WTC11 (cell line): Measurements from ENCODE around the gene MESP1. TPM values are rescaled to one million over a fixed set of nuclear protein-coding genes. Genes with fewer than 3 reads are reported as not detected.
A peak's percentile ranks its signal among the peaks of the same experiment; 100 is the strongest.

Source experiments
- ATAC-seq: fragments of 200-7000 bp; cut with Tn5 transposase; 2 replicates; pipeline ENCODE4 v1.10.0; 2021; ENCODE audit warnings: mild to moderate bottlenecking, moderate library complexity
- CTCF ChIA-PET: fragments of 300-600 bp; sonication (Branson Sonifier 250); formaldehyde crosslinking; loops from one replicate; lab custom pipeline; 2021; ENCODE audit warnings: antibody characterized with exemption; lab: Charles Lee
- POLR2A ChIA-PET: fragments of 350-600 bp; sonication (Branson Sonifier 250); formaldehyde crosslinking; loops from one replicate; lab custom pipeline; 2021; ENCODE audit warnings: antibody characterized with exemption; lab: Charles Lee
- DNase-seq: peaks from one replicate; pipeline ENCODE4 v3.0.0; 2021; ENCODE audit warnings: low spot score
- H3K27ac Mint-ChIP-seq: 2 replicates; pipeline ENCODE4 v1.8.0; 2021; ENCODE audit warnings: mixed read lengths
- H3K27me3 Mint-ChIP-seq: 2 replicates; pipeline ENCODE4 v1.8.0; 2021; ENCODE audit warnings: low read depth, mild to moderate bottlenecking, moderate library complexity, mixed read lengths
- H3K36me3 Mint-ChIP-seq: 2 replicates; pipeline ENCODE4 v1.8.0; 2021; ENCODE audit warnings: mixed read lengths
- H3K4me1 Mint-ChIP-seq: 2 replicates; pipeline ENCODE4 v1.8.0; 2022; ENCODE audit warnings: mixed read lengths
- H3K4me3 Mint-ChIP-seq: 2 replicates; pipeline ENCODE4 v1.8.0; 2021; ENCODE audit warnings: mild to moderate bottlenecking, moderate library complexity, mixed read lengths
- H3K9me3 Mint-ChIP-seq: 2 replicates; pipeline ENCODE4 v1.8.0; 2021; ENCODE audit warnings: mixed read lengths
- HMGA2 ChIP-seq: fragments of 250-450 bp; sonication (Bioruptor Pico); IDR thresholded peaks from 2 replicates; pipeline ENCODE4 v1.4.0; 2021; ENCODE audit warnings: mild to moderate bottlenecking, moderate library complexity
- HMGXB4 ChIP-seq: sonication (generic); formaldehyde crosslinking; IDR thresholded peaks from 2 replicates; pipeline ENCODE4 v1.8.1; 2023; ENCODE audit warnings: mild to moderate bottlenecking, moderate library complexity, missing genetic modification reagents
- IRF2 ChIP-seq: sonication (generic); formaldehyde crosslinking; IDR thresholded peaks from 2 replicates; pipeline ENCODE4 v1.8.0; 2022; ENCODE audit warnings: low read depth, missing genetic modification reagents, borderline replicate concordance
- MXD4 ChIP-seq: fragments of 250-450 bp; sonication (Bioruptor Pico); IDR thresholded peaks from 2 replicates; pipeline ENCODE4 v1.8.0; 2021; ENCODE audit warnings: mild to moderate bottlenecking, moderate library complexity, borderline replicate concordance
- SMAD3 ChIP-seq: sonication (generic); formaldehyde crosslinking; IDR thresholded peaks from 2 replicates; pipeline ENCODE4 v1.8.0; 2022; ENCODE audit warnings: missing genetic modification reagents, mild to moderate bottlenecking, borderline replicate concordance
- TP53 ChIP-seq: sonication (generic); formaldehyde crosslinking; IDR thresholded peaks from 2 replicates; pipeline ENCODE4 v1.8.1; 2023; ENCODE audit warnings: mild to moderate bottlenecking, missing genetic modification reagents
- USF1 ChIP-seq: sonication (generic); formaldehyde crosslinking; IDR thresholded peaks from 2 replicates; pipeline ENCODE4 v1.8.0; 2022; ENCODE audit warnings: mild to moderate bottlenecking, missing genetic modification reagents
- USF2 ChIP-seq: sonication (generic); formaldehyde crosslinking; IDR thresholded peaks from 2 replicates; pipeline ENCODE4 v1.8.1; 2023; ENCODE audit warnings: mild to moderate bottlenecking, missing genetic modification reagents, moderate library complexity
- ZNF317 ChIP-seq: sonication (generic); formaldehyde crosslinking; IDR thresholded peaks from 2 replicates; pipeline ENCODE4 v1.8.1; 2023; ENCODE audit warnings: low read depth, mild to moderate bottlenecking, moderate library complexity, missing genetic modification reagents, borderline replicate concordance
- total RNA-seq: library from RNA; stranded (reverse); gene quantifications from 3 replicates; pipeline ENCODE4 v1.2.3, GENCODE V29; 2021
- TF ChIP-seq, protein P1 (sequence below): sonication (generic); formaldehyde crosslinking; IDR thresholded peaks from 2 replicates; pipeline ENCODE4 v1.8.1; 2022; ENCODE audit warnings: mild to moderate bottlenecking, moderate library complexity, missing genetic modification reagents
- TF ChIP-seq, protein P2 (sequence below): sonication (generic); formaldehyde crosslinking; IDR thresholded peaks from 2 replicates; pipeline ENCODE4 v1.8.0; 2023; ENCODE audit warnings: mild to moderate bottlenecking, missing genetic modification reagents
- TF ChIP-seq, protein P3 (sequence below): sonication (generic); formaldehyde crosslinking; IDR thresholded peaks from 2 replicates; pipeline ENCODE4 v1.8.1; 2022; ENCODE audit warnings: low read depth, mild to moderate bottlenecking, moderate library complexity, missing genetic modification reagents, borderline replicate concordance
- TF ChIP-seq, protein P4 (sequence below): sonication (generic); formaldehyde crosslinking; IDR thresholded peaks from 2 replicates; pipeline ENCODE4 v1.8.0; 2023; ENCODE audit warnings: missing genetic modification reagents, mild to moderate bottlenecking, borderline replicate concordance

Gene MESP1
- total RNA-seq, 1 experiment from 2014 or later = 0.50 TPM

- POLR2A ChIA-PET = interaction anchor here (0.5 to 1.1 kb wide), 2 partner anchors 13 to 374 kb away, joined by 3 read pairs; no protein-coding TSS in a partner anchor
- H3K27ac Mint-ChIP-seq = no peak overlapping the region
Measured at GRCh38 chr15:89747708-89748682, 3.1 kb downstream of the MESP1 start.

DNA sequence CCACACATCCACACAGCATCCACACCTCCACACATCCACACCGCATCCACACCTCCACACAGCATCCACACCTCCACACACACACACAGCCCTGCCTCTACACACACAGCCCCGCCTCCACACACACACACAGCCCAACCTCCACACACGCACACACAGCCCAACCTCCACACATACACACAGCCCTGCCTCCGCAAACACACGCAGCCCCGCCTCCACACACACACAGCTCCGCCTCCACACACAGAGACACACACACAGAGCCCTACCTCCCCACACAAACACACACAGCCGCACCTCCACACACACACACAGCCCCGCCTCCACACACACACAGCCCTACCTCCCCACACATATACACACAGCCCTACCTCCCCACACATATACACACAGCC, 4.7 kb downstream of the MESP1 start:
- ChIA-PET CTCF (interaction anchor here (1.4 to 6.7 kb wide), 2 partner anchors 14 to 128 kb away, joined by 3 to 54 read pairs; no protein-coding TSS in a partner anchor), POLR2A (no interaction called here)
- Mint-ChIP-seq H3K4me3 (no peak overlapping the region), H3K4me1 (peaks cover 20% of the 10 kb centered on the region; the same call in 1 of the 2 replicates), H3K36me3 (no peaks in the 10 kb centered on the region), H3K27me3 (peaks cover 2% of the 10 kb centered on the region), H3K9me3 (no peaks in the 10 kb centered on the region), H3K27ac (no peak overlapping the region)
- ATAC-seq = no peak
- no peak for DNase-seq
- TF ChIP-seq, protein P1, sequence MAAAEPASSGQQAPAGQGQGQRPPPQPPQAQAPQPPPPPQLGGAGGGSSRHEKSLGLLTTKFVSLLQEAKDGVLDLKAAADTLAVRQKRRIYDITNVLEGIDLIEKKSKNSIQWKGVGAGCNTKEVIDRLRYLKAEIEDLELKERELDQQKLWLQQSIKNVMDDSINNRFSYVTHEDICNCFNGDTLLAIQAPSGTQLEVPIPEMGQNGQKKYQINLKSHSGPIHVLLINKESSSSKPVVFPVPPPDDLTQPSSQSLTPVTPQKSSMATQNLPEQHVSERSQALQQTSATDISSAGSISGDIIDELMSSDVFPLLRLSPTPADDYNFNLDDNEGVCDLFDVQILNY (CRISPR knock-in tag) = no peak
- no peak for TF ChIP-seq ZNF317
- no peak for TF ChIP-seq HMGA2 (CRISPR knock-in tag)
- TF ChIP-seq, protein P2, sequence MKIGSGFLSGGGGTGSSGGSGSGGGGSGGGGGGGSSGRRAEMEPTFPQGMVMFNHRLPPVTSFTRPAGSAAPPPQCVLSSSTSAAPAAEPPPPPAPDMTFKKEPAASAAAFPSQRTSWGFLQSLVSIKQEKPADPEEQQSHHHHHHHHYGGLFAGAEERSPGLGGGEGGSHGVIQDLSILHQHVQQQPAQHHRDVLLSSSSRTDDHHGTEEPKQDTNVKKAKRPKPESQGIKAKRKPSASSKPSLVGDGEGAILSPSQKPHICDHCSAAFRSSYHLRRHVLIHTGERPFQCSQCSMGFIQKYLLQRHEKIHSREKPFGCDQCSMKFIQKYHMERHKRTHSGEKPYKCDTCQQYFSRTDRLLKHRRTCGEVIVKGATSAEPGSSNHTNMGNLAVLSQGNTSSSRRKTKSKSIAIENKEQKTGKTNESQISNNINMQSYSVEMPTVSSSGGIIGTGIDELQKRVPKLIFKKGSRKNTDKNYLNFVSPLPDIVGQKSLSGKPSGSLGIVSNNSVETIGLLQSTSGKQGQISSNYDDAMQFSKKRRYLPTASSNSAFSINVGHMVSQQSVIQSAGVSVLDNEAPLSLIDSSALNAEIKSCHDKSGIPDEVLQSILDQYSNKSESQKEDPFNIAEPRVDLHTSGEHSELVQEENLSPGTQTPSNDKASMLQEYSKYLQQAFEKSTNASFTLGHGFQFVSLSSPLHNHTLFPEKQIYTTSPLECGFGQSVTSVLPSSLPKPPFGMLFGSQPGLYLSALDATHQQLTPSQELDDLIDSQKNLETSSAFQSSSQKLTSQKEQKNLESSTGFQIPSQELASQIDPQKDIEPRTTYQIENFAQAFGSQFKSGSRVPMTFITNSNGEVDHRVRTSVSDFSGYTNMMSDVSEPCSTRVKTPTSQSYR (CRISPR knock-in tag) = no peak
- no peak for TF ChIP-seq TP53
- no peak for TF ChIP-seq USF2 (CRISPR knock-in tag)

More at GRCh38 chr15:89747708-89748682, 3.1 kb downstream of the MESP1 start:
- Mint-ChIP-seq H3K4me3 (no peak overlapping the region), H3K36me3 (no peaks in the 10 kb centered on the region), H3K9me3 (no peaks in the 10 kb centered on the region), H3K4me1 (peaks cover 20% of the 10 kb centered on the region; the same call in 1 of the 2 replicates), H3K27me3 (peaks cover 18% of the 10 kb centered on the region)
- no peak for TF ChIP-seq MXD4
- no peak for TF ChIP-seq HMGXB4 (CRISPR knock-in tag)
- no peak for TF ChIP-seq IRF2 (CRISPR knock-in tag)
- TF ChIP-seq, protein P3, sequence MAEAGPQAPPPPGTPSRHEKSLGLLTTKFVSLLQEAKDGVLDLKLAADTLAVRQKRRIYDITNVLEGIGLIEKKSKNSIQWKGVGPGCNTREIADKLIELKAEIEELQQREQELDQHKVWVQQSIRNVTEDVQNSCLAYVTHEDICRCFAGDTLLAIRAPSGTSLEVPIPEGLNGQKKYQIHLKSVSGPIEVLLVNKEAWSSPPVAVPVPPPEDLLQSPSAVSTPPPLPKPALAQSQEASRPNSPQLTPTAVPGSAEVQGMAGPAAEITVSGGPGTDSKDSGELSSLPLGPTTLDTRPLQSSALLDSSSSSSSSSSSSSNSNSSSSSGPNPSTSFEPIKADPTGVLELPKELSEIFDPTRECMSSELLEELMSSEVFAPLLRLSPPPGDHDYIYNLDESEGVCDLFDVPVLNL = no peak
- TF ChIP-seq, protein P4, sequence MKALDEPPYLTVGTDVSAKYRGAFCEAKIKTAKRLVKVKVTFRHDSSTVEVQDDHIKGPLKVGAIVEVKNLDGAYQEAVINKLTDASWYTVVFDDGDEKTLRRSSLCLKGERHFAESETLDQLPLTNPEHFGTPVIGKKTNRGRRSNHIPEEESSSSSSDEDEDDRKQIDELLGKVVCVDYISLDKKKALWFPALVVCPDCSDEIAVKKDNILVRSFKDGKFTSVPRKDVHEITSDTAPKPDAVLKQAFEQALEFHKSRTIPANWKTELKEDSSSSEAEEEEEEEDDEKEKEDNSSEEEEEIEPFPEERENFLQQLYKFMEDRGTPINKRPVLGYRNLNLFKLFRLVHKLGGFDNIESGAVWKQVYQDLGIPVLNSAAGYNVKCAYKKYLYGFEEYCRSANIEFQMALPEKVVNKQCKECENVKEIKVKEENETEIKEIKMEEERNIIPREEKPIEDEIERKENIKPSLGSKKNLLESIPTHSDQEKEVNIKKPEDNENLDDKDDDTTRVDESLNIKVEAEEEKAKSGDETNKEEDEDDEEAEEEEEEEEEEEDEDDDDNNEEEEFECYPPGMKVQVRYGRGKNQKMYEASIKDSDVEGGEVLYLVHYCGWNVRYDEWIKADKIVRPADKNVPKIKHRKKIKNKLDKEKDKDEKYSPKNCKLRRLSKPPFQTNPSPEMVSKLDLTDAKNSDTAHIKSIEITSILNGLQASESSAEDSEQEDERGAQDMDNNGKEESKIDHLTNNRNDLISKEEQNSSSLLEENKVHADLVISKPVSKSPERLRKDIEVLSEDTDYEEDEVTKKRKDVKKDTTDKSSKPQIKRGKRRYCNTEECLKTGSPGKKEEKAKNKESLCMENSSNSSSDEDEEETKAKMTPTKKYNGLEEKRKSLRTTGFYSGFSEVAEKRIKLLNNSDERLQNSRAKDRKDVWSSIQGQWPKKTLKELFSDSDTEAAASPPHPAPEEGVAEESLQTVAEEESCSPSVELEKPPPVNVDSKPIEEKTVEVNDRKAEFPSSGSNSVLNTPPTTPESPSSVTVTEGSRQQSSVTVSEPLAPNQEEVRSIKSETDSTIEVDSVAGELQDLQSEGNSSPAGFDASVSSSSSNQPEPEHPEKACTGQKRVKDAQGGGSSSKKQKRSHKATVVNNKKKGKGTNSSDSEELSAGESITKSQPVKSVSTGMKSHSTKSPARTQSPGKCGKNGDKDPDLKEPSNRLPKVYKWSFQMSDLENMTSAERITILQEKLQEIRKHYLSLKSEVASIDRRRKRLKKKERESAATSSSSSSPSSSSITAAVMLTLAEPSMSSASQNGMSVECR (CRISPR knock-in tag) = no peak
- TF ChIP-seq SMAD3 (CRISPR knock-in tag) = no peak
- no peak for TF ChIP-seq USF1 (CRISPR knock-in tag)
- peak; percentile 34 for DNase-seq
- peak; percentile 4 for ATAC-seq
- CTCF ChIA-PET = interaction anchor here (0.7 to 6.7 kb wide), 6 partner anchors 9 to 223 kb away, joined by 3 to 54 read pairs (median 4); no protein-coding TSS in a partner anchor
